CD4-positive, alpha-beta T cell treated with Interferon alpha-2 for 1 hour (primary cell): ENCODE measurements around the gene PHF19.

Experiments
- DNase-seq, 2 donors: peaks; one replicate each; pipeline ENCODE4 v3.0.0-alpha.2; 2020 to 2022

The PHF19 gene

GRCh38 chr9:120852240-120853010 lies 24.6 kb downstream of the PHF19 start:
- DNase-seq = no peak

- no peak for DNase-seq
These were observed 25.5 kb downstream of the PHF19 start for GRCh38 chr9:120851449-120851848.

- DNase-seq = no peak
These were observed 26.7 kb downstream of the PHF19 start for GRCh38 chr9:120850315-120850714.

- no peak for DNase-seq
These were observed 30.1 kb downstream of the PHF19 start for GRCh38 chr9:120846906-120847305.

GRCh38 chr9:120846251-120846889 lies 30.6 kb downstream of the PHF19 start:
- peak; percentile 33 to 77 for DNase-seq

- DNase-seq = peak in 1 of 2 donors; percentile 26
These were observed 31.7 kb downstream of the PHF19 start for GRCh38 chr9:120845255-120845654.

GRCh38 chr9:120842685-120843485 lies 34.1 kb downstream of the PHF19 start, which contains the start of gene PSMD5:
PSMD5 (minus strand) TSS chr9:120842922; CDS start chr9:120842909, 13 bp downstream.
- peak; percentile 98 to 99 for DNase-seq

- no peak for DNase-seq
These were observed 34.9 kb downstream of the PHF19 start for GRCh38 chr9:120841930-120842684.

GRCh38 chr9:120839146-120839545 lies 37.8 kb downstream of the PHF19 start:
- no peak for DNase-seq

- no peak for DNase-seq
These were observed 39.1 kb downstream of the PHF19 start for GRCh38 chr9:120837921-120838320.

GRCh38 chr9:120833325-120833724 lies 43.7 kb downstream of the PHF19 start:
- no peak for DNase-seq

- no peak for DNase-seq
These were observed 44.2 kb downstream of the PHF19 start for GRCh38 chr9:120832807-120833206.

GRCh38 chr9:120830865-120831264 lies 46.1 kb downstream of the PHF19 start:
- no peak for DNase-seq

GRCh38 chr9:120830151-120830550 lies 46.8 kb downstream of the PHF19 start:
- DNase-seq = no peak

- no peak for DNase-seq
These were observed 47.3 kb downstream of the PHF19 start for GRCh38 chr9:120829650-120830049.

- DNase-seq = no peak
These were observed 56.9 kb downstream of the PHF19 start for GRCh38 chr9:120820095-120820494.

- no peak for DNase-seq
These were observed 58.4 kb downstream of the PHF19 start for GRCh38 chr9:120818595-120818994.

GRCh38 chr9:120815075-120815474 lies 61.9 kb downstream of the PHF19 start:
- DNase-seq = no peak

- DNase-seq = no peak
These were observed 68.1 kb downstream of the PHF19 start for GRCh38 chr9:120808931-120809330.

GRCh38 chr9:120807607-120808379 lies 69.2 kb downstream of the PHF19 start:
- DNase-seq = no peak
